GM10847 (cell line): ENCODE measurements around the gene TBC1D12.

Experiments used
- POLR2A ChIP-seq: IDR thresholded peaks from 2 replicates; pipeline ENCODE4 v1.6.1; 2011; ENCODE audit not compliant: insufficient read length; ENCODE audit errors: extremely low read depth

The TBC1D12 gene

DNA sequence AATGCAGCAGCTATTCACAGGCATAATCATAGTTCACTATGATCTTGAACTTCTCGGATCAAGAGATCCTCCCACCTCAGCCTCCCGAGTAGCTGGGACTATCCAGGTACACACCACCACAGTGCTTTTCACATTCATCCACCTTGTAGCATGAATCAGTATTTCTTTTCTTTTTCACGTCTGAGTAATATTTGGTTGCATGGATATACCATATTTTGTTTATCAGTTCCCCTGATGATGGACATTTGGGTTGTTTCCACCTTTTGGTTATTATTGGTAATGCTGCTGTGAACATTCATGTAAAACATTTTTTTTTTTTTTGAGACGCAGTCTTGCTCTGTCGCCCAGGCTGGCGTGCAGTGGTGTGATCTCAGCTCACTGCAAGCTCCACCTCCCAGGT is 3.6 kb upstream of the TBC1D12 start:
- TF ChIP-seq POLR2A, result no peak

DNA sequence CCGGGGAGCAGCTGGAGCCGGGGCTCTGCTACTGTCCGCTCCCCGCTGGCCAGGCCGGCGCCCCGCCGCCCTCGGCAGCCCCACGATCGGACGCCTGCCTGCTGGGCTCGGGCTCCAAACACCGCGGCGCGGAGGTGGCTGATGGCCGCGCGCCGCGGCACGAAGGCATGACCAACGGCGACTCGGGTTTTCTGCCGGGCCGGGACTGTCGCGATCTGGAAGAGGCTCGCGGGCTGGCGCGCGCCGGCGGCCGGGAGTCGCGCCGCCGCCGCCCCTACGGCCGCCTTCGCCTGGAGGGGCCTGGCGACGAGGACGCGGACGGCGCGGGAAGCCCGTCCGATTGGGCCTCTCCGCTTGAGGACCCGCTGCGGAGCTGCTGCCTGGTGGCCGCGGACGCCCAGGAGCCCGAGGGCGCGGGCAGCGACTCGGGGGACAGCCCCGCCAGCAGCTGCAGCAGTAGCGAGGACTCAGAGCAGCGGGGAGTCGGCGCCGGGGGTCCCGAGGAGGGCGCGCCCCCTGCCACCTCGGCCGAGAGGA is 570 bp downstream of the TBC1D12 start:
- no peak for TF ChIP-seq POLR2A

DNA sequence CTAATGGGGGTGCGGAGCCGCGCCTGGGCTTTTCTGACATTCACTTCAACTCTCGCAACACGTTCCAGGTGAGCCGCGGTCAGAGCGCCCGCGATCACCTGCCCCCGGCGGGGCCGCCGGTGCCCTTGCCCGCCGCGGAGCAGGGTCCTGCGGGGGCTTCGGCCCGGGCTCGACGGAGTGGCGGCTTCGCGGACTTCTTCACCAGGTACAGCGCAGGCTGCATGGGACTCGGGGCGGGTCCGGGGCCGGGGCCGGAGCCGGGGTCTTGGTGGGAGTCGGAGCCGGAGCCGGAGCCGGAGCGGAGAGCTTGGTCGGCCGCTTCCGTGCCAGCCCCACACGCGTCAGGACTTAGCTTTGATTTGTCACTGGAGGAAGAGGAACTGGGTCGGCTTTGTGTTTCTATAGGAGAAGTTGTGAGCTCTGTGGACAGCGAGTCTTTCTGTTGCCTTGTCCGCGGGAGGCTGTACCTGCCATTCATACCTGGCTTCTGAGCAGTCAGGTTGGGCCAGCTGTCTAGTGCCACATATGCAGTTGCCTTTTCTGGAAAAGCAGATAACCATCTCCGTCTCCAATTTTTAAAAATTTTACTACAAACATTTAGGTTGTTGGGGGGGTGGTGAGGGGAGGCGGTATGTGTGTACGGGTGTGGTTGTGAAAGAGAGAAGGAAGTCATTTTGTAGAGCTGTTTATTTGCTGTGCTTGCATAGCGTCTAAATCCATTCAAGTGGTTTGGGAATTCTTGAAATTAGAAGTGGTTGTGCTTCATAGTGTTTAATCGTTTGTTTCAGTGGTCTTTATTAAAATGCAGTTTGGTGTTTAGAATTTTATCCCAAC is 1.3 kb downstream of the TBC1D12 start:
- TF ChIP-seq POLR2A, result peak; percentile 20

DNA sequence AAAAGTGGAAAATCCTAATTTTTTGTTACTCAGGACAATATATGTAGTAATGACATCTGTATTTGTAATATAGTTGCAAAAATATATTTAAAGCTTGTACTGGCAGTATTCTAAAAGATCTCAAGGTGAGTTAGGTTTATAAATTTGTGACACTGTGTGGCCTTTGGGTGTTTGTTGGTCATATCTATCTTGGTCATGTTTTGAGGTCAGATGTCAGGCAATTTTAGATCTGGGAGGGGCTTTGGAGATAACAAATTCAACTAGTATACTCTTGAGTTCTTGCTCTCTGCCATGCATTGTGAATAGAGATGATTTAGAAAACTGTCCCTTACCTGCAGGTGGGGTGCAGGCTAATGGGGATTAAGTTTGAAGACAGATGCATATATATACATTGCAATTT is 3.1 kb downstream of the TBC1D12 start:
- TF ChIP-seq POLR2A, result no peak

DNA sequence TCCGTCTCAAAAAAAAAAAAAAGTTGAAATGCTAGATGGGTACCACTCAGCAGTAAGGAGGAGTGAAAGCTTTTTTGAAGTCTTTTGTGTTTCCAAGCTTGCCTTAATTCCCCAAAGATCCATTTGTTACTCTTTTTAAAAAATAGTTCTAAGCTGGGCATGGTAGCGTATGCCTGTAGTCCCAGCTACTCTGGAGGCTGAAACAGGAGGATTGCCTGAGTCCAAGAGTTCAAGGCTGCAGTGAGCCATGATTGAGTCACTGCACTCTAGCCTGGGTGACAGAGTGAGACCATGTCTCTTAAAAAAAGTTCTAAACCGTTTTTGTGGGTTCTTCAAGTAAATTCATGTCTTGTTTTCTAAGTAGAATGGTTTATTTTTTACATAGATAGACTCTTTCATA is 5.3 kb downstream of the TBC1D12 start:
- TF ChIP-seq POLR2A, result no peak

DNA sequence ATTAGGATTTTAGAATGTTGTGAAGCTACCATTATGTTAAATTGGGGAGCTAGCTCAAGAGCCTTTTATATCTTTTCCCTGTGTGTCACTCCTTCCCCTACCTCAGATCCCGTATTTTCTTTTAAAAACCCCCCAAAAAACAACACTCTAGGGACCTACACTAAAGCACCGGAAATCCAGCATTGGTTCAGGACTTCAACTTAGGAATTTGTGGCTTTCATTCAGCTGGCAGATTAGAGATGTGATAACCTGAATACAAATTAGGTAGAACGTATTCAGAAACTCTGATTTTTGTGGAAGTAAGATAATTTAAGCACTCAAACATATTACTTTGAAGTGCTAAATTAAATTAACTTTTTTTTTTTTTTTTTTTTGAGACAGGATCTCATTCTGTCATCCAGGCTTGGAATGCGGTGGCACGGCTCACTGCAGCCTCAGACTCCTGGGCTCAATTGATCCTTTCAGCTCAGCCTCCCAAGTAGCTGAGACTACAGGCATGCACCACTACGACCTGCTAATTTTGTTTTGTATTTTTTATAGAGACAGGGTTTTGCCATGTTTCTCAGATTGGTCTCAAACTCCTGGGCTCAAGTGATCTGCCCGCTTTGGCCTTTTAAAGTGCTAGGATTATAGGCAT is 6.8 kb downstream of the TBC1D12 start:
- TF ChIP-seq POLR2A, result no peak

DNA sequence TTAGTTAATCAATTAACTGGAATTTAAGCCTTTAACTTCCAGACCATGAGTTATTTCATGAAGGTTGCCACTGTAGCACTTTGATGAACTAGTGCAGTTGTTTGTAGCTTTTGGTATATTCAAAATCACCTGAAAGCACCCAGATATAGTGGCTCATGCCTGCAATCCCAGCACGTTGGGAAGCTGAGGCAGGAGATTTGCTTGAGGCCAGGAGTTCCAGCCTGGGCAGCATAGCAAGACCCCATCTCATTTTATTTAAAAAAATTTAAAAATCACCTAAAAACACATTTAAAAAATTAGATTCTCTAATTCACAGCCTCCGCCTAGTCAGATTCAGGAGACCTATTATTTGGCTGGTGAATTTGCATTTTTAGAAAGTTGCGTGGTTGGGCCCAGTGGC is 9.0 kb downstream of the TBC1D12 start:
- TF ChIP-seq POLR2A, result no peak

DNA sequence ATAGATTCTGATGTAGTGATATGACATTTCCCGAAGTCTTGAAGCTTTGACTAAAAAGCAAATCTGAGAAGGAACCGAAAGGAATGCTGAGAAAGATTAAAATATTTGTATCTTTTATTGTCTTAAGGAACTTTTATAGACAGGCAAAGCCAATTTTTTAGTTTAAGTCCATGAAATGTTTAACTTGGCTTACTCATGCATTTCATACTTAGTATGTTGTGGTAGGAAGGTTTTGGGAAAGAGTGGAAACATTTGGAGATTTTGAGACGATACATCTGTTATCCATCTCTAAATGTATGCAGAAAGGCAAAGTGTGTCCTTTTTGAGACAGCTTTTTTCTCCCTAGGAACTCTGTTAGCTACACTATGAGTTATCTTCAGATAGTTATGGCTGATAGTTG is 10.1 kb downstream of the TBC1D12 start:
- TF ChIP-seq POLR2A, result no peak

DNA sequence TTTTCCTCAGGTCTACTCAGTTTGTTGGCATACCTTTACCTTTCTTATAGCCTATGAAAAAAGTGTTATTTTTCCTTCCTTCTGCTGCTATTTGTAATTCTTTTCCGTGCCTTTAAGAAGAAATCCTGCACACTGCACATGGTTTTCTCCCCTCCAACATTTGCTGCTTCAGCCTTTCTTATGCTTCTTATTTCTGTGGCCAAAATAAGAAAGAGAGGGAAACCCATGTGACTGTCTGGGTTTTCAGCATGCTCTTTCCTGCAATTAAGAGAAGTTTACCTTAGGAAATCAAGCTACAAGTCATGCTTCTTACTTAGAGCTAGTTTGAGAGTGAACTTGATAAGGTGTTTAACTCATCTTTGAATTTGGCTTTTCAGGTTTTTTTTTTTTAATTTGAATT is 11.0 kb downstream of the TBC1D12 start:
- TF ChIP-seq POLR2A, result no peak

DNA sequence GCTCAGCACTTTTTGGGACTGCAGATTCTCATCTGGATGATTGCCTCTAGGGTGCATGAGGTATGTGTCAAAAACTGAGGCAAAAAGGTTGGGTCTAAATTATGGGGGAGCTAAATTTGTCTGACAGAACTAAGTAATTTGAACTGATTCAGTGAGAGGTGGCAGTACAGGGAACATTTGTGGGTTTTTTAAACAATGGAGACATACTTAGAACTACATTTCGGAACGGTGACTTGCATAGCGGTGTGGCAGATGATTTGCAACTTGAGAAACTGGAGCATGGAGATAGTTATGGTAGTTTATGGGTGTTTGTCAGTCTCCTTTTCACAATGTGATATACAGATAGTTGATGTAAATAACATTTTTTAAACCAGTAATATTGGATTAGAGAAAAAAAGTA is 14.6 kb downstream of the TBC1D12 start:
- TF ChIP-seq POLR2A, result no peak

DNA sequence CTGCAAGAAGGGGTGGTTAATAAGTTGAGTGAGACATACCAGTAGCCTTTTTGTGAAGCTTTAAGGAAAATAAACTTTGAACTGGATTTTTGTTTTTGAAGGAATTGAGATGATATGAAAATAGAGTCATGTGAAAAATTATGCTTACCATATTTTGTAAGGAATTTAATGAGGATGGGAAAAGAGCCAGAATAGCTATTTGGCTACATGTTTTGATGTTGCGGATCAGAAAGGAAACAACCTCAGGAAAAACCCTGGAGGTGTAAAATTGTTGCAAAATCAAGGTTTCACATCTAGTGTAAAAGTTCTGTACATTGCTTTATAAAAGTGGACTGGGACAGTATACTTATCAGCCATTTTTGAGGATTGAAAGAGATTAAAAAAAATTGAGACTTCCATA is 15.0 kb downstream of the TBC1D12 start:
- no peak for TF ChIP-seq POLR2A

DNA sequence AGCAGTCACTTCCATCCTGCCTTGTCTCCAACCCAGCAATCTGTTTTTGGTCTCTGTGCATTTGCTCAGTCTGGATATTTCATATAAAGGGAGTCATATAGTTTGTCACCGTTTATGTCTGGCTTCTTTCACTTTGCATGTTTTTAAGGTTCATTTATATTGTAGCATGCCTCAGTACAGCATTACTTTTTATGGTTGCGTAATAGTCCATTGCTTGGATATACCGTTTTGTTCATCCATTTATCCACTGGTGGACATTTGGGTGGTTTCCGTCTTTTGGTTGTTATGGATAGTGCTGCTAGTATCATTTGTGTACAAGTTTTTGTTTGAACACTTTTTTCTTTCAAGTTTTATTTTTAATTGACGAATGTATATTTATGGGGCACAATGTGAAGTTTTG is 18.2 kb downstream of the TBC1D12 start:
- TF ChIP-seq POLR2A, result no peak

DNA sequence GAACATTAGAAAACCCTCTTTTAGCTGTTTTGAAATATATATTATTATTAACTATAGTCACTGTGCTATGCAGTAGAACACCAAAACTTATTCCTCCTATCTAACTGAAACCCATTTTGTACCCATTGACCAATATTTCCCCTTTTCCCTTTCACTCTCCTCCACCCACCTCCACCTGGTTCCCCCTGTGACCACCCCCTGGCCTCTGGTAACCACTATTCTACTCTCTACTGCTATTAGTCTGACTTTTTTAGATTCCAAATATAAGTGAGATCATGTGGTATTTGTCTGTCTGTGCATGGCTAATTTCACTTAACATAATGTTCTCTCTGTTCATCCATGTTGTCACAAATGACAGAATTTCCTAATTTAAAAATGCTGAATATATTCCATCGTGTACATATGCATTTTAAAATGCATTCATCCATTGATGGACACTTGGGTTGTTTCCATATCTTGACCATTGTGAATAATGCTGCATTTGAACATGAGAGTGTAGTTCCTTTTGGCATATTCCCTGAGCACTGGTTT is 18.7 kb downstream of the TBC1D12 start:
- no peak for TF ChIP-seq POLR2A

DNA sequence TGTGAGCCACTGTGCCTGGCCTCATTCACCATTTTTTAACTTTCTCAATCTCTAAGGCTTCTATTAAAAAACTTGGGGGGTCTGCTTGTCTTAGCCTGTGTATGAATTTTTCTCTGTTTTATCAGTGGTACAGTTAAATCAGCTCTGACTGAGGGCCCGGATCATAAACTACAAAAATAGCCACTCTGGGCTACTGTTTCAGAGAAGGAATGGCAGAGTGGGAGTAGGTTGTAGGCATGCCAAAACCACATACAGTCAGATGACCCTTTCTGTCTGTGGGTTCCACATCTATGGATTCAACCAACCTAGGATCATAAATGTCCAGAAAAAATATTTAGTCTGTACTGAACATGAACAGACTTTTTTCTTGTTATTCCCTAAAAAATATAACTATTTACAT is 21.3 kb downstream of the TBC1D12 start:
- TF ChIP-seq POLR2A, result no peak

DNA sequence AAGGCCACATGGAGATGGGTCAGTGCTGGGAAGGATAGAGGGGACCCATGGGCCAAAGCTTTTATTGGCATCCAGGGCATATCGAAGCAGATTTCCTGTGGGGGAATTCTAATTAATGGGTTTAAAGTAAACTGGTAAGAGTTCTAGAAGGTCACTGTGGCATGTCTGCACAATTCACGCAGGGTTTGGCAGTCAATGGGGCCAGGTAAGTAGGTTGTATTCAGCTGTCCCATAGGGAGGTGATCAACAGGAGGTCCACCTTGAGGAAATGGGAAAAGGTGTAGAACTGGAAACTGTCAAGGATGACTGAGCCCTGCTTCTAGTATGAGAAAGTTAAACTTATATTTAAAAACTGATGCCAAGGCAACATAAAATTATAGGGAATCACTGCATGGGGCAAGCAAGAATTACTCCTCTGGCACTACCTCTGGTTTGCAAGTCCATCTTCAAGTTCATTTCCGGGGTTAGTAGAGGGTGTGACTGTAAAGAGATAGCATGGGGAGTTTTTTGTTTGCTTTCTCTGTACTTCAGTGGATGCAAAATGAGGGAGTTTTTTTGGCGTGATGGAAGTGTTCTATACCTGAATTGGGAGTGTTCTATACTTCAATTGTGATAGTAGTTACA is 22.5 kb downstream of the TBC1D12 start:
- TF ChIP-seq POLR2A, result no peak

DNA sequence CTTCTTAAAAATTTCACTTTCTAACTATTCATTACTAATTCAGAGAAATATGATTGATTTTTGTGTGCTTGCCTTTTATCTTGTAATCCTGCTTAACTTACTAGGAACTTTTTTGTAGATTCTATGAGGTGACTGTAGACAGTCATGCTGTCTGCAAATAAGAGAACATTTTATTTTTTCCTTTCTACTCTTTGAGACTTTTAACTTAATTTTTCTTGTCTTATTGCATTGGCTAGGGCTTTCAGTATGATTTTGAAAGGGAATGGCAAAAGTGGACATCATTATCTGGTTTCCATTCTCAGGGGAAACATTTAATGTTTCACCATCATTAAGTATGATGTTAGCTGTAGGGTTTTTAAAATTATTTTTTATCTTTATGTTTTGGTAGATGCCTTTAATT is 23.6 kb downstream of the TBC1D12 start:
- no peak for TF ChIP-seq POLR2A

DNA sequence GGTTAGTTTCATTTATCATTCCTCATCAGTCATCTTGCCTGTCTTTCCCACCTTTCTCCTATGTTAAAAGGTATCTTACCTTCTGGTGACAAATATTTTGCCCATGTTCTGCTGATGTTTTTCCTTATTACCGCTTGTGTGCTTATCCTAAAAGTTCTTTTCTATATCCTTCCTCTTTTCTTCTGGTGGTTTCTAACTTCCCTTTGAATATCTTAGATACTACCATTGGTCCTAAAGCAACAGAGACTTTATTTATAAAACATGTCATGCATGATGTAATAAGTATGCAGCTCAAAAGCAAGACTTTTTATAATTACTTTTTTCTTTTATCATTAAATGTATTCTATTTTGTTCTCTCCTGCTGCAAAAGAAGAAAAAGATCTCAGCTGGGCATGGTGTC is 24.8 kb downstream of the TBC1D12 start:
- no peak for TF ChIP-seq POLR2A
